Sigmoid colon (tissue), 4 donors: ENCODE results near the gene LITAFD.

Source experiments
- EP300 ChIP-seq, 4 donors: sonication (generic); formaldehyde crosslinking; IDR thresholded peaks; one replicate each; pipeline ENCODE4 v1.6.1; 2017; ENCODE audit warnings: antibody characterized with exemption in 4 of 4
- POLR2A ChIP-seq, 2 donors: fragments of 450-650 bp; IDR thresholded peaks; one replicate each; pipeline ENCODE4 v1.6.1; 2016; ENCODE audit warnings: antibody characterized with exemption in 2 of 2, mild to moderate bottlenecking in 2 of 2, moderate library complexity in 2 of 2
- POLR2AphosphoS5 ChIP-seq, 4 donors: sonication (generic); formaldehyde crosslinking; IDR thresholded peaks; one replicate each; pipeline ENCODE4 v1.6.1; 2017; ENCODE audit warnings: antibody characterized with exemption in 4 of 4
- TF ChIP-seq, protein P1 (sequence below), 4 experiments: fragments of 450-650 bp in 3 of 4; fragments of 200-600 bp in 1 of 4; IDR thresholded peaks; one replicate each; pipeline ENCODE4 v1.5.1; 2016 to 2019; ENCODE audit warnings: antibody characterized with exemption in 4 of 4, mild to moderate bottlenecking in 3 of 4, moderate library complexity in 2 of 4

DNA sequence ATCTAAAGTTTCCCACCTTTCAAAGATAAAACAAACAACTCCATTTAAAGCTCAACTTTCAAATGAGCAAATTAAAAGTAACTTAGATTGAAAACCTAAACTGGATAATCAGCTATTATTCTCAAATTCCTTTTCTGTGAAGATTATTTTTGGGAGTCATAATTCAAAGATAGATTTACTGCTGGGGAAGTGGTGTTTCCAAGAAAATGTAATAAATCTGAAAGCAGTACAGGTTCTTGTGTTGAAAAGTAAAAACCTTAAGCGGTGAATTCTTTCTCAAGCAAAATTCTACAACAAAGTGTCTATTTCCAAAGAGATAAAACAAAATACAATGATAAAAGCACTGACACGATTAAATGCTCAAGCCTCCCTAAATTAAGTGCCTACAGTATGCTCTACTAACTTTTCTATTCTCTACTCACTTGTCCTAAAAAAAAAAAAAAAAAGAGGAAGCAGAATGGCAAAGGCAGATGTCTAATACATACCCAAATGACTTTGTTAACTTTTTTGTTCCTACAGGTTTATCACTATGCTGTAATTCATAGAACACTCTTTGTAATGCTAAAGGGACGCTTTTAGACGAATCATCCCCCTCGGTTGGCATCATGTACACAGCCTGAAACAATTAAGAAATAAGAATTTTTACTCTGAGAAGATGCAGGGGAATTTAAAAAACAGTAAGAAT is 34.5 kb downstream of the LITAFD start:
- TF ChIP-seq POLR2A (IDR thresholded peaks at IDR 0.05) (no peak), POLR2AphosphoS5 (IDR thresholded peaks at IDR 0.05) (no peak), EP300 (IDR thresholded peaks at IDR 0.05) (no peak)
- TF ChIP-seq, protein P1, sequence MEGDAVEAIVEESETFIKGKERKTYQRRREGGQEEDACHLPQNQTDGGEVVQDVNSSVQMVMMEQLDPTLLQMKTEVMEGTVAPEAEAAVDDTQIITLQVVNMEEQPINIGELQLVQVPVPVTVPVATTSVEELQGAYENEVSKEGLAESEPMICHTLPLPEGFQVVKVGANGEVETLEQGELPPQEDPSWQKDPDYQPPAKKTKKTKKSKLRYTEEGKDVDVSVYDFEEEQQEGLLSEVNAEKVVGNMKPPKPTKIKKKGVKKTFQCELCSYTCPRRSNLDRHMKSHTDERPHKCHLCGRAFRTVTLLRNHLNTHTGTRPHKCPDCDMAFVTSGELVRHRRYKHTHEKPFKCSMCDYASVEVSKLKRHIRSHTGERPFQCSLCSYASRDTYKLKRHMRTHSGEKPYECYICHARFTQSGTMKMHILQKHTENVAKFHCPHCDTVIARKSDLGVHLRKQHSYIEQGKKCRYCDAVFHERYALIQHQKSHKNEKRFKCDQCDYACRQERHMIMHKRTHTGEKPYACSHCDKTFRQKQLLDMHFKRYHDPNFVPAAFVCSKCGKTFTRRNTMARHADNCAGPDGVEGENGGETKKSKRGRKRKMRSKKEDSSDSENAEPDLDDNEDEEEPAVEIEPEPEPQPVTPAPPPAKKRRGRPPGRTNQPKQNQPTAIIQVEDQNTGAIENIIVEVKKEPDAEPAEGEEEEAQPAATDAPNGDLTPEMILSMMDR (IDR thresholded peaks at IDR 0.05), result no peak
